Measurements from ENCODE around the gene HPD. TPM values are rescaled to one million over a fixed set of nuclear protein-coding genes. Genes with fewer than 3 reads are reported as not detected.

Gene HPD
- total RNA-seq, 2 donors from 2014 or later = 3.0 to 5.7 TPM

- TF ChIP-seq CTCF (IDR thresholded peaks at IDR 0.05) (no peak), POLR2A (IDR thresholded peaks at IDR 0.05) (no peak)
- peak overlapping the region in 1 of 2 donors; percentile 63 for H3K4me3 ChIP-seq
- DNase-seq (peak in 2 of 4 donors; percentile 46 to 55), ATAC-seq (no peak)
- intact Hi-C loops (cut with DNase I) = no loop called here
- H3K27me3 ChIP-seq = no peaks in the 10 kb centered on the region
- peaks cover 41% of the 10 kb centered on the region for H3K4me1 ChIP-seq
- WGBS, 2 donors = 22 to 23% methylated on average over 25 of the region's 25 CpGs
- H3K27ac ChIP-seq = peak overlapping the region; percentile 28 to 75 (median 54)
- no peaks in the 10 kb centered on the region for H3K9me3 ChIP-seq
- H3K36me3 ChIP-seq (replicated peaks in 1 of 2; ENCODE audit: insufficient read depth in 1 of 2, low read depth in 2 of 2) = peaks cover 14 to 37% of the 10 kb centered on the region in 2 donors
Measured at GRCh38 chr12:121812921-121813896, 45.5 kb downstream of the HPD start.

- DNase-seq = peak; percentile 79 to 86 (median 84)
- WGBS, 2 donors = 3 to 5% methylated on average over 7 to 26 of the region's 26 CpGs
- H3K9me3 ChIP-seq = no peaks in the 10 kb centered on the region
- intact Hi-C loops (cut with DNase I) = no loop called here
- H3K36me3 ChIP-seq (replicated peaks in 1 of 2; ENCODE audit: insufficient read depth in 1 of 2, low read depth in 2 of 2) = peaks cover 6 to 29% of the 10 kb centered on the region in 2 donors
- H3K4me3 ChIP-seq = peak overlapping the region in 1 of 2 donors; percentile 63
- TF ChIP-seq CTCF (IDR thresholded peaks at IDR 0.05) (peak in 3 of 7 experiments; percentile 6 to 48 (median 32)), POLR2A (IDR thresholded peaks at IDR 0.05) (peak in 1 of 3 donors; percentile 32)
- peak overlapping the region; percentile 48 to 75 (median 62) for H3K27ac ChIP-seq
- peaks cover 49% of the 10 kb centered on the region for H3K4me1 ChIP-seq
- no peaks in the 10 kb centered on the region for H3K27me3 ChIP-seq
- peak; percentile 89 for ATAC-seq
Measured at GRCh38 chr12:121812320-121812871, 46.3 kb downstream of the HPD start.

- Histone ChIP-seq H3K4me3 (peak overlapping the region in 1 of 2 donors; percentile 63), H3K9me3 (no peaks in the 10 kb centered on the region), H3K36me3 (replicated peaks in 1 of 2; ENCODE audit: insufficient read depth in 1 of 2, low read depth in 2 of 2) (peaks cover 0 to 22% of the 10 kb centered on the region in 2 donors), H3K4me1 (peaks cover 56% of the 10 kb centered on the region), H3K27me3 (no peaks in the 10 kb centered on the region), H3K27ac (peak overlapping the region; percentile 48 to 75 (median 62))
- DNase-seq (peak; percentile 66 to 78 (median 77)), ATAC-seq (peak; percentile 88)
- WGBS, 2 donors = 5 to 13% methylated on average over 8 to 42 of the region's 46 CpGs
- TF ChIP-seq POLR2A (IDR thresholded peaks at IDR 0.05) (peak in 1 of 3 donors; percentile 9), CTCF (IDR thresholded peaks at IDR 0.05) (peak; percentile 84 to 99 (median 97))
- intact Hi-C loops (cut with DNase I) = no loop called here
Measured at GRCh38 chr12:121811434-121812319, 47.0 kb downstream of the HPD start.

GRCh38 chr12:121810833-121811433 is 47.7 kb downstream of the HPD start:
- Histone ChIP-seq H3K27ac (peak overlapping the region in 3 of 4 donors; percentile 48 to 75 (median 61)), H3K27me3 (no peaks in the 10 kb centered on the region), H3K36me3 (replicated peaks in 1 of 2; ENCODE audit: insufficient read depth in 1 of 2, low read depth in 2 of 2) (peaks cover 0 to 14% of the 10 kb centered on the region in 2 donors), H3K4me3 (no peak overlapping the region), H3K9me3 (no peaks in the 10 kb centered on the region), H3K4me1 (peaks cover 64% of the 10 kb centered on the region)
- ATAC-seq (no peak), DNase-seq (no peak)
- 45 to 54% methylated on average over 5 to 6 of the region's 6 CpGs for WGBS, 2 donors
- intact Hi-C loops (cut with DNase I) = no loop called here
- TF ChIP-seq CTCF (IDR thresholded peaks at IDR 0.05) (no peak), POLR2A (IDR thresholded peaks at IDR 0.05) (no peak)

All from body of pancreas (tissue), 4 donors.